HEK293T (cell line): Measurements from ENCODE around the gene SLC4A7.

Experiments used
- ARNT ChIP-seq: fragments of 450-650 bp; IDR thresholded peaks from 2 replicates; pipeline ENCODE4 v1.6.1; 2017; ENCODE audit warnings: mild to moderate bottlenecking
- BHLHE40 ChIP-seq: fragments of 450-650 bp; IDR thresholded peaks from 2 replicates; pipeline ENCODE4 v1.6.1; 2016; ENCODE audit warnings: mild to moderate bottlenecking, moderate library complexity, borderline replicate concordance
- ELF4 ChIP-seq: fragments of 450-650 bp; IDR thresholded peaks from 2 replicates; pipeline ENCODE4 v1.6.1; 2017; ENCODE audit warnings: antibody characterized with exemption
- FOXA1 ChIP-seq: fragments of 450-650 bp; IDR thresholded peaks from 2 replicates; pipeline ENCODE4 v1.6.1; 2016; ENCODE audit warnings: mild to moderate bottlenecking
- FOXK2 ChIP-seq: fragments of 450-650 bp; IDR thresholded peaks from 2 replicates; pipeline ENCODE4 v1.6.1; 2016; ENCODE audit warnings: mild to moderate bottlenecking
- FOXM1 ChIP-seq: fragments of 450-650 bp; IDR thresholded peaks from 2 replicates; pipeline ENCODE4 v1.6.1; 2017; ENCODE audit warnings: mild to moderate bottlenecking, borderline replicate concordance
- HDGF ChIP-seq: fragments of 450-650 bp; IDR thresholded peaks from 2 replicates; pipeline ENCODE4 v1.6.1; 2017; ENCODE audit warnings: antibody characterized with exemption, borderline replicate concordance
- NFRKB ChIP-seq: fragments of 450-650 bp; IDR thresholded peaks from 2 replicates; pipeline ENCODE4 v1.6.1; 2016; ENCODE audit warnings: mild to moderate bottlenecking, moderate library complexity
- SP1 ChIP-seq: fragments of 450-650 bp; IDR thresholded peaks from 2 replicates; pipeline ENCODE4 v1.6.1; 2017
- SUZ12 ChIP-seq: fragments of 450-650 bp; IDR thresholded peaks from 2 replicates; pipeline ENCODE4 v1.6.1; 2016; ENCODE audit warnings: mild to moderate bottlenecking
- TARDBP ChIP-seq: fragments of 450-650 bp; IDR thresholded peaks from 2 replicates; pipeline ENCODE4 v1.6.1; 2016
- ZNF384 ChIP-seq: fragments of 450-650 bp; IDR thresholded peaks from 2 replicates; pipeline ENCODE4 v1.6.1; 2016
- TF ChIP-seq, protein P1 (sequence below): fragments of 450-650 bp; IDR thresholded peaks from 2 replicates; pipeline ENCODE4 v1.6.1; 2016

DNA sequence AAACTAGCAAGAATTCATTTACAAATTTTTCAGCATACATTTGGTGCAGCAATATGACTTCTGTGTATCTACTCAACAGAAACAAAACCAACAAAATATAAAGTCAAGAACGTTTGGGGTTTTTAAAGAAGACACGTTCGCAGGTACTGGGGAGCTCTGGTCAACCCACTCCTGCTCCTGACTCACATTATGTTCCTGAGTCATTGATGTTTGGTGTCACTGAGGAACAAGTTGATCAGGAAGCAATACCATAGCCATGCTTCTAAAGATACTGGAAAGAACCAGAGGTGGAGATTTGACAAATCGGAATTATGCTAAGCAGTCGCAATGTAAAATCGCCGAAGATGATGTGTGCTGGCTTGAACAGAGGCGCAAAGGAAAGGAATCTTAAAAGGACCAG, 22.0 kb downstream of the SLC4A7 start:
- no peak for TF ChIP-seq FOXM1
- TF ChIP-seq, protein P1, sequence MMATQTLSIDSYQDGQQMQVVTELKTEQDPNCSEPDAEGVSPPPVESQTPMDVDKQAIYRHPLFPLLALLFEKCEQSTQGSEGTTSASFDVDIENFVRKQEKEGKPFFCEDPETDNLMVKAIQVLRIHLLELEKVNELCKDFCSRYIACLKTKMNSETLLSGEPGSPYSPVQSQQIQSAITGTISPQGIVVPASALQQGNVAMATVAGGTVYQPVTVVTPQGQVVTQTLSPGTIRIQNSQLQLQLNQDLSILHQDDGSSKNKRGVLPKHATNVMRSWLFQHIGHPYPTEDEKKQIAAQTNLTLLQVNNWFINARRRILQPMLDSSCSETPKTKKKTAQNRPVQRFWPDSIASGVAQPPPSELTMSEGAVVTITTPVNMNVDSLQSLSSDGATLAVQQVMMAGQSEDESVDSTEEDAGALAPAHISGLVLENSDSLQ = no peak
- TF ChIP-seq FOXK2 = no peak
- no peak for TF ChIP-seq SUZ12
- no peak for TF ChIP-seq SP1
- TF ChIP-seq TARDBP = no peak
- TF ChIP-seq BHLHE40 = no peak
- no peak for TF ChIP-seq ZNF384
- TF ChIP-seq HDGF = no peak
- no peak for TF ChIP-seq ELF4
- no peak for TF ChIP-seq NFRKB
- no peak for TF ChIP-seq FOXA1
- TF ChIP-seq ARNT = no peak
